A549 (cell line): ENCODE measurements around the gene ANP32E.

Source experiments
- CBX2 ChIP-seq: fragments of 200-600 bp; sonication (generic); IDR thresholded peaks from 2 replicates; pipeline ENCODE4 v1.6.1; 2016; ENCODE audit warnings: low read depth, mild to moderate bottlenecking, borderline replicate concordance
- CHD4 ChIP-seq: fragments of 200-600 bp; sonication (generic); IDR thresholded peaks from 2 replicates; pipeline ENCODE4 v1.6.1; 2016; ENCODE audit warnings: antibody characterized with exemption, mild to moderate bottlenecking, borderline replicate concordance
- CTCF ChIP-seq: fragments of >200 bp; sonication (Bioruptor Twin); formaldehyde crosslinking; IDR thresholded peaks from 3 replicates; pipeline ENCODE4 v1.5.1; 2016
- POLR2A ChIP-seq: IDR thresholded peaks from 2 replicates; pipeline ENCODE4 v1.6.1; 2012; ENCODE audit warnings: mild to moderate bottlenecking, low read length
- TF ChIP-seq, protein P1 (sequence below): fragments of 200-600 bp; sonication (generic); IDR thresholded peaks from 2 replicates; pipeline ENCODE4 v1.6.1; 2016; ENCODE audit warnings: antibody characterized with exemption, mild to moderate bottlenecking, moderate library complexity

DNA sequence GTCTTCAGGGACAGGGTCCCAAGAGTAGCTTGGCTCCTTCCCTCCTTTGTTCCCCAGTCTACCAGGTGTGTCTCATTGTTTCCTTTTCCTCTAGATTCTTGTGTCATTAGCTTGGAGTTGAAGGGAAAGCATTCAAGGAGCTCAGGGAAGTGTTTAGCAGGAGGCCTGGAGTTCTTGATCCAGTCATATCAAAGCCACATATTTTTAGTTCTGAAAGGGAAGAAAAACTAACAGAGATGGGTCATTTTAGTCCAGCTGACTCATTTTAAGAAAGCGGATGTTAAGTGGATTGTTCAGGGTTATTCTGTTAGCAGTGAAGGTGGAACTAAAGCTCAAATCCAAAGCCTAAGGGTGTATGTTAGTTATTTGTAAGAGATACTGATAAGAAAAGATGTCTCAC is 37.4 kb upstream of the ANP32E start:
- TF ChIP-seq CTCF (no peak), CHD4 (no peak), CBX2 (no peak), POLR2A (no peak)
- TF ChIP-seq, protein P1, sequence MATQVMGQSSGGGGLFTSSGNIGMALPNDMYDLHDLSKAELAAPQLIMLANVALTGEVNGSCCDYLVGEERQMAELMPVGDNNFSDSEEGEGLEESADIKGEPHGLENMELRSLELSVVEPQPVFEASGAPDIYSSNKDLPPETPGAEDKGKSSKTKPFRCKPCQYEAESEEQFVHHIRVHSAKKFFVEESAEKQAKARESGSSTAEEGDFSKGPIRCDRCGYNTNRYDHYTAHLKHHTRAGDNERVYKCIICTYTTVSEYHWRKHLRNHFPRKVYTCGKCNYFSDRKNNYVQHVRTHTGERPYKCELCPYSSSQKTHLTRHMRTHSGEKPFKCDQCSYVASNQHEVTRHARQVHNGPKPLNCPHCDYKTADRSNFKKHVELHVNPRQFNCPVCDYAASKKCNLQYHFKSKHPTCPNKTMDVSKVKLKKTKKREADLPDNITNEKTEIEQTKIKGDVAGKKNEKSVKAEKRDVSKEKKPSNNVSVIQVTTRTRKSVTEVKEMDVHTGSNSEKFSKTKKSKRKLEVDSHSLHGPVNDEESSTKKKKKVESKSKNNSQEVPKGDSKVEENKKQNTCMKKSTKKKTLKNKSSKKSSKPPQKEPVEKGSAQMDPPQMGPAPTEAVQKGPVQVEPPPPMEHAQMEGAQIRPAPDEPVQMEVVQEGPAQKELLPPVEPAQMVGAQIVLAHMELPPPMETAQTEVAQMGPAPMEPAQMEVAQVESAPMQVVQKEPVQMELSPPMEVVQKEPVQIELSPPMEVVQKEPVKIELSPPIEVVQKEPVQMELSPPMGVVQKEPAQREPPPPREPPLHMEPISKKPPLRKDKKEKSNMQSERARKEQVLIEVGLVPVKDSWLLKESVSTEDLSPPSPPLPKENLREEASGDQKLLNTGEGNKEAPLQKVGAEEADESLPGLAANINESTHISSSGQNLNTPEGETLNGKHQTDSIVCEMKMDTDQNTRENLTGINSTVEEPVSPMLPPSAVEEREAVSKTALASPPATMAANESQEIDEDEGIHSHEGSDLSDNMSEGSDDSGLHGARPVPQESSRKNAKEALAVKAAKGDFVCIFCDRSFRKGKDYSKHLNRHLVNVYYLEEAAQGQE: no peak
